Measurements from ENCODE around the gene CPNE4. TPM values are rescaled to one million over a fixed set of nuclear protein-coding genes. Genes with fewer than 3 reads are reported as not detected.

The CPNE4 gene
- total and polyA plus RNA-seq, 9 of the 15 experiments (the other 6 are each of a cell fraction or from before 2014, with no cell fraction given): not detected

DNA sequence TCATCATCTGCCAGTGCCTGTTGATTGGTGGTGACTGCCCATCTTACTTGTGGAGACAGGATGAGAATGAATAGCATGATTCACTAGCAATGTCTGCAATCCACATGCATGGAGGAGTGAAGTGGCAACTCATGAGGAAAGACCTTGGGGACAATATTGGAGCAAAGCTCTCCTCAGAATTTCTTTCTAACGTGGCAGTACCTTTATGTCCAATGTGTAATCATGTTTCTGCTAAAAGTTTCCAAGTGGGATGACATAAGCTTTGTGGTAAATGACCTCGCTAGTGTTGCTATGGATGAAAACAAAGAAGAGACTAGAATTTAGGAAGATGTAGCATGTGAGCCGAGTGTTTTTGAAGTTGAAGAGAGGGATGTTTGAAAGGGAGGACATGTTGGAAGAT lies 117.8 kb downstream of the CPNE4 start:
- H2AFZ ChIP-seq (ENCODE audit: low read depth, low read length): no peak overlapping the region
- ATAC-seq (no peak), DNase-seq (ENCODE audit: extremely low read depth in 1 of 4, low spot score in 3 of 4) (no peak), FAIRE-seq (no peak)
- intact Hi-C loops (cut with micrococcal nuclease): no loop called here
- no peaks in the 10 kb centered on the region for H4K20me1 ChIP-seq (replicated peaks; ENCODE audit: control insufficient read depth, insufficient read depth, low read length)
- 0% methylated on average over 3 of the region's 3 CpGs for WGBS (ENCODE audit: insufficient coverage, low coverage, missing lambda C conversion rate)
- ChIA-PET POLR2A (no interaction called here), CTCF (ENCODE audit: low intra/inter-chr PET ratio) (no interaction called here)
- H3K9me3 ChIP-seq (replicated peaks; ENCODE audit: control insufficient read depth, insufficient read depth, low read depth, low read length): no peaks in the 10 kb centered on the region
- no peak overlapping the region for H3K4me2 ChIP-seq (ENCODE audit: insufficient read depth, low read length)
- H3K36me3 ChIP-seq (ENCODE audit: control insufficient read depth, insufficient read depth, low read length): no peaks in the 10 kb centered on the region
- no peaks in the 10 kb centered on the region for H3K9me1 ChIP-seq (ENCODE audit: control insufficient read depth, insufficient read depth, low read length)
- H3K27ac ChIP-seq (ENCODE audit: extremely low read depth, low read depth, low read length): no peak overlapping the region
- no peak overlapping the region for H3K4me3 ChIP-seq
- H3K27me3 ChIP-seq (ENCODE audit: control insufficient read depth in 2 of 2, insufficient read depth in 2 of 2, low read length in 2 of 2): no peaks in the 10 kb centered on the region
- H3K79me2 ChIP-seq (ENCODE audit: control insufficient read depth, insufficient read depth, low read length): no peaks in the 10 kb centered on the region
- H3K9ac ChIP-seq (ENCODE audit: insufficient read depth in 1 of 2, low read depth in 2 of 2, low read length in 2 of 2): no peak overlapping the region
- in situ Hi-C loops (cut with MboI): no loop called here
- BruUV-seq (replicated peaks): no TSS peak
- H3K4me1 ChIP-seq (replicated peaks in 1 of 2; ENCODE audit: control insufficient read depth in 2 of 2, insufficient read depth in 2 of 2, low read length in 2 of 2): no peaks in the 10 kb centered on the region
- TF ChIP-seq SMARCA4 (IDR thresholded peaks at IDR 0.05): no peak
- no peak for TF ChIP-seq CREB1 (IDR thresholded peaks at IDR 0.05)
- TF ChIP-seq CREB1 (CRISPR knock-in tag; IDR thresholded peaks at IDR 0.05): no peak
- TF ChIP-seq RFX5 (IDR thresholded peaks at IDR 0.05; ENCODE audit: low read depth, low read length): no peak
- TF ChIP-seq NFRKB (IDR thresholded peaks at IDR 0.05; ENCODE audit: low read depth): no peak
- no peak for TF ChIP-seq TBL1XR1 (IDR thresholded peaks at IDR 0.05; ENCODE audit: low read length in 2 of 2)
- TF ChIP-seq, protein P1, sequence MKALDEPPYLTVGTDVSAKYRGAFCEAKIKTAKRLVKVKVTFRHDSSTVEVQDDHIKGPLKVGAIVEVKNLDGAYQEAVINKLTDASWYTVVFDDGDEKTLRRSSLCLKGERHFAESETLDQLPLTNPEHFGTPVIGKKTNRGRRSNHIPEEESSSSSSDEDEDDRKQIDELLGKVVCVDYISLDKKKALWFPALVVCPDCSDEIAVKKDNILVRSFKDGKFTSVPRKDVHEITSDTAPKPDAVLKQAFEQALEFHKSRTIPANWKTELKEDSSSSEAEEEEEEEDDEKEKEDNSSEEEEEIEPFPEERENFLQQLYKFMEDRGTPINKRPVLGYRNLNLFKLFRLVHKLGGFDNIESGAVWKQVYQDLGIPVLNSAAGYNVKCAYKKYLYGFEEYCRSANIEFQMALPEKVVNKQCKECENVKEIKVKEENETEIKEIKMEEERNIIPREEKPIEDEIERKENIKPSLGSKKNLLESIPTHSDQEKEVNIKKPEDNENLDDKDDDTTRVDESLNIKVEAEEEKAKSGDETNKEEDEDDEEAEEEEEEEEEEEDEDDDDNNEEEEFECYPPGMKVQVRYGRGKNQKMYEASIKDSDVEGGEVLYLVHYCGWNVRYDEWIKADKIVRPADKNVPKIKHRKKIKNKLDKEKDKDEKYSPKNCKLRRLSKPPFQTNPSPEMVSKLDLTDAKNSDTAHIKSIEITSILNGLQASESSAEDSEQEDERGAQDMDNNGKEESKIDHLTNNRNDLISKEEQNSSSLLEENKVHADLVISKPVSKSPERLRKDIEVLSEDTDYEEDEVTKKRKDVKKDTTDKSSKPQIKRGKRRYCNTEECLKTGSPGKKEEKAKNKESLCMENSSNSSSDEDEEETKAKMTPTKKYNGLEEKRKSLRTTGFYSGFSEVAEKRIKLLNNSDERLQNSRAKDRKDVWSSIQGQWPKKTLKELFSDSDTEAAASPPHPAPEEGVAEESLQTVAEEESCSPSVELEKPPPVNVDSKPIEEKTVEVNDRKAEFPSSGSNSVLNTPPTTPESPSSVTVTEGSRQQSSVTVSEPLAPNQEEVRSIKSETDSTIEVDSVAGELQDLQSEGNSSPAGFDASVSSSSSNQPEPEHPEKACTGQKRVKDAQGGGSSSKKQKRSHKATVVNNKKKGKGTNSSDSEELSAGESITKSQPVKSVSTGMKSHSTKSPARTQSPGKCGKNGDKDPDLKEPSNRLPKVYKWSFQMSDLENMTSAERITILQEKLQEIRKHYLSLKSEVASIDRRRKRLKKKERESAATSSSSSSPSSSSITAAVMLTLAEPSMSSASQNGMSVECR (CRISPR knock-in tag; IDR thresholded peaks at IDR 0.05): no peak
- no peak for TF ChIP-seq ZNF121 (CRISPR knock-in tag; conservative IDR thresholded peaks at IDR 0.05)
- TF ChIP-seq ZNF146 (CRISPR knock-in tag; IDR thresholded peaks at IDR 0.05; ENCODE audit: unreplicated experiment): no peak
- no peak for TF ChIP-seq ZBTB1 (CRISPR knock-in tag; IDR thresholded peaks at IDR 0.05; ENCODE audit: borderline replicate concordance, low read depth)
- TF ChIP-seq, protein P2, sequence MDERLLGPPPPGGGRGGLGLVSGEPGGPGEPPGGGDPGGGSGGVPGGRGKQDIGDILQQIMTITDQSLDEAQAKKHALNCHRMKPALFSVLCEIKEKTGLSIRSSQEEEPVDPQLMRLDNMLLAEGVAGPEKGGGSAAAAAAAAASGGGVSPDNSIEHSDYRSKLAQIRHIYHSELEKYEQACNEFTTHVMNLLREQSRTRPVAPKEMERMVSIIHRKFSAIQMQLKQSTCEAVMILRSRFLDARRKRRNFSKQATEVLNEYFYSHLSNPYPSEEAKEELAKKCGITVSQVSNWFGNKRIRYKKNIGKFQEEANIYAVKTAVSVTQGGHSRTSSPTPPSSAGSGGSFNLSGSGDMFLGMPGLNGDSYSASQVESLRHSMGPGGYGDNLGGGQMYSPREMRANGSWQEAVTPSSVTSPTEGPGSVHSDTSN (CRISPR knock-in tag; IDR thresholded peaks at IDR 0.05; ENCODE audit: low read depth): no peak
- TF ChIP-seq, protein P2 (tag; conservative IDR thresholded peaks at IDR 0.05; ENCODE audit: low read depth): no peak
- TF ChIP-seq, protein P3, sequence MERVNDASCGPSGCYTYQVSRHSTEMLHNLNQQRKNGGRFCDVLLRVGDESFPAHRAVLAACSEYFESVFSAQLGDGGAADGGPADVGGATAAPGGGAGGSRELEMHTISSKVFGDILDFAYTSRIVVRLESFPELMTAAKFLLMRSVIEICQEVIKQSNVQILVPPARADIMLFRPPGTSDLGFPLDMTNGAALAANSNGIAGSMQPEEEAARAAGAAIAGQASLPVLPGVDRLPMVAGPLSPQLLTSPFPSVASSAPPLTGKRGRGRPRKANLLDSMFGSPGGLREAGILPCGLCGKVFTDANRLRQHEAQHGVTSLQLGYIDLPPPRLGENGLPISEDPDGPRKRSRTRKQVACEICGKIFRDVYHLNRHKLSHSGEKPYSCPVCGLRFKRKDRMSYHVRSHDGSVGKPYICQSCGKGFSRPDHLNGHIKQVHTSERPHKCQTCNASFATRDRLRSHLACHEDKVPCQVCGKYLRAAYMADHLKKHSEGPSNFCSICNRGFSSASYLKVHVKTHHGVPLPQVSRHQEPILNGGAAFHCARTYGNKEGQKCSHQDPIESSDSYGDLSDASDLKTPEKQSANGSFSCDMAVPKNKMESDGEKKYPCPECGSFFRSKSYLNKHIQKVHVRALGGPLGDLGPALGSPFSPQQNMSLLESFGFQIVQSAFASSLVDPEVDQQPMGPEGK (CRISPR knock-in tag; IDR thresholded peaks at IDR 0.05; ENCODE audit: borderline replicate concordance): no peak
- TF ChIP-seq, protein P4, sequence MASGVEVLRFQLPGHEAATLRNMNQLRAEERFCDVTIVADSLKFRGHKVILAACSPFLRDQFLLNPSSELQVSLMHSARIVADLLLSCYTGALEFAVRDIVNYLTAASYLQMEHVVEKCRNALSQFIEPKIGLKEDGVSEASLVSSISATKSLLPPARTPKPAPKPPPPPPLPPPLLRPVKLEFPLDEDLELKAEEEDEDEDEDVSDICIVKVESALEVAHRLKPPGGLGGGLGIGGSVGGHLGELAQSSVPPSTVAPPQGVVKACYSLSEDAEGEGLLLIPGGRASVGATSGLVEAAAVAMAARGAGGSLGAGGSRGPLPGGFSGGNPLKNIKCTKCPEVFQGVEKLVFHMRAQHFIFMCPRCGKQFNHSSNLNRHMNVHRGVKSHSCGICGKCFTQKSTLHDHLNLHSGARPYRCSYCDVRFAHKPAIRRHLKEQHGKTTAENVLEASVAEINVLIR (CRISPR knock-in tag; IDR thresholded peaks at IDR 0.05): no peak
- TF ChIP-seq KLF10 (CRISPR knock-in tag; IDR thresholded peaks at IDR 0.05): no peak

Data from K562 (cell line).